T-cell (primary cell): Measurements from ENCODE around the gene SCP2D1. TPM values are rescaled to one million over a fixed set of nuclear protein-coding genes. Genes with fewer than 3 reads are reported as not detected.

Source experiments
- ATAC-seq, 4 experiments: fragments of 200-7000 bp in 3 of 4; fragments of 150-1000 bp in 1 of 4; cut with Tn5 transposase; replicated peaks in 1 of 4; 1 replicate in 3 of 4; 2 replicates in 1 of 4; pipeline ENCODE4 v1.10.0; 2021; ENCODE audit warnings: moderate library complexity in 3 of 4, mild to moderate bottlenecking in 2 of 4, moderate number of reproducible peaks in 1 of 4
- CTCF ChIA-PET, 2 donors: fragments of 300-600 bp; sonication (Branson Sonifier 250); formaldehyde crosslinking; loops; one replicate each; lab custom pipeline; 2022; ENCODE audit warnings: antibody characterized with exemption in 2 of 2; lab: Charles Lee
- POLR2A ChIA-PET, 2 donors: fragments of 300-600 bp; sonication (Branson Sonifier 250); formaldehyde crosslinking; loops; one replicate each; lab custom pipeline; 2022; ENCODE audit warnings: antibody characterized with exemption in 2 of 2; lab: Charles Lee
- DNase-seq, 35 experiments: peaks; one replicate each; pipeline versions ENCODE4 v3.0.0 to v3.0.0-alpha.2; 2013 to 2023
- H3K27ac ChIP-seq: one replicate; pipeline ENCODE4 v1.5.1; 2013; ENCODE audit warnings: low read length
- H3K27me3 ChIP-seq, 2 experiments: replicated peaks in 1 of 2; 1 replicate in 1 of 2; 2 replicates in 1 of 2; pipeline versions ENCODE4 v1.6.1 to v1.7.0; 2013; ENCODE audit warnings: low read length in 1 of 2, mixed read lengths in 1 of 2; ENCODE audit not compliant: control insufficient read depth in 2 of 2, insufficient read depth in 2 of 2; ENCODE audit errors: extremely low read depth in 1 of 2
- H3K36me3 ChIP-seq, 2 donors: 1 replicate in 1 of 2; 2 replicates in 1 of 2; pipeline versions ENCODE4 v1.6.1 to v1.7.0; 2013; ENCODE audit warnings: low read length in 1 of 2; ENCODE audit not compliant: control insufficient read depth in 2 of 2, insufficient read depth in 1 of 2; ENCODE audit errors: extremely low read depth in 1 of 2
- H3K4me1 ChIP-seq, 2 experiments: 1 replicate in 1 of 2; 2 replicates in 1 of 2; pipeline versions ENCODE4 v1.6.1 to v1.7.0; 2013; ENCODE audit warnings: low read length in 2 of 2, mixed read lengths in 1 of 2; ENCODE audit not compliant: insufficient read depth in 2 of 2, control insufficient read depth in 1 of 2; ENCODE audit errors: extremely low read depth in 1 of 2
- H3K4me3 ChIP-seq, 2 donors: 1 replicate in 1 of 2; 2 replicates in 1 of 2; pipeline versions ENCODE4 v1.5.1 to v1.7.0; 2013; ENCODE audit warnings: mild to moderate bottlenecking in 2 of 2, low read length in 1 of 2, moderate library complexity in 1 of 2; ENCODE audit not compliant: control insufficient read depth in 1 of 2; ENCODE audit errors: extremely low read depth in 1 of 2
- H3K9me3 ChIP-seq: 2 replicates; pipeline ENCODE4 v1.7.0; 2013
- H3K27ac Mint-ChIP-seq, 2 donors: one replicate each; pipeline ENCODE4 v1.8.0; 2020 to 2021; ENCODE audit warnings: mild to moderate bottlenecking in 2 of 2, mixed read lengths in 2 of 2
- H3K27me3 Mint-ChIP-seq, 2 donors: one replicate each; pipeline ENCODE4 v1.8.0; 2021 to 2022; ENCODE audit warnings: mixed read lengths in 2 of 2
- H3K36me3 Mint-ChIP-seq: one replicate; pipeline ENCODE4 v1.8.0; 2021; ENCODE audit warnings: mixed read lengths
- H3K4me1 Mint-ChIP-seq, 3 donors: one replicate each; pipeline ENCODE4 v1.8.0; 2020 to 2022; ENCODE audit warnings: mixed read lengths in 3 of 3, mild to moderate bottlenecking in 1 of 3
- H3K4me3 Mint-ChIP-seq, 3 donors: one replicate each; pipeline ENCODE4 v1.8.0; 2020 to 2022; ENCODE audit warnings: mild to moderate bottlenecking in 3 of 3, mixed read lengths in 3 of 3, moderate library complexity in 3 of 3
- H3K9me3 Mint-ChIP-seq, 3 donors: one replicate each; pipeline ENCODE4 v1.8.0; 2020 to 2022; ENCODE audit warnings: mixed read lengths in 3 of 3
- WGBS: methylation state at CpG from one replicate; pipeline ENCODE4 v1.1.5; 2013; ENCODE audit warnings: missing lambda C conversion rate; ENCODE audit not compliant: insufficient coverage; 5-methylcytosine and 5-hydroxymethylcytosine counted together
- total RNA-seq, 35 experiments: library from RNA in 6 of 35; stranded (reverse) in 6 of 35; fragments of 120-200 nt in 1 of 35; gene quantifications; one replicate each; pipeline versions ENCODE4 v1.2.1 to v1.2.4 and lab custom pipeline; 2013 to 2026

Gene SCP2D1
- total RNA-seq, 5 donors from 2014 or later (not counting 1 experiment from before 2014, with no cell fraction given), result not detected

- peaks cover 2% of the 10 kb centered on the region for H3K36me3 Mint-ChIP-seq
- DNase-seq (peak; percentile 66 to 98 (median 88)), ATAC-seq (peak; percentile 94 to 99 (median 97))
- Histone ChIP-seq H3K27me3 (peaks cover 2 to 4% of the 10 kb centered on the region in 2 experiments), H3K4me1 (peaks cover 7 to 11% of the 10 kb centered on the region in 2 experiments), H3K9me3 (no peaks in the 10 kb centered on the region), H3K4me3 (peak overlapping the region; percentile 77 to 83), H3K36me3 (no peaks in the 10 kb centered on the region), H3K27ac (peak overlapping the region; percentile 95)
- WGBS, result 2% methylated on average over 24 of the region's 29 CpGs
- CTCF ChIA-PET, result interaction anchor here (0.7 to 1.6 kb wide), 3 partner anchors 10 to 287 kb away, joined by 3 to 4 read pairs (median 3); no protein-coding TSS in a partner anchor
- peaks cover 3 to 8% (median 5%) of the 10 kb centered on the region in 3 donors for H3K9me3 Mint-ChIP-seq
- peak overlapping the region; percentile 93 to 95 (median 94) for H3K4me3 Mint-ChIP-seq
- peaks cover 21 to 25% of the 10 kb centered on the region in 2 donors for H3K27me3 Mint-ChIP-seq
- POLR2A ChIA-PET, result interaction anchor here in 1 of 2 donors (0.6 to 1.3 kb wide), 6 partner anchors 8 to 506 kb away, joined by 3 to 4 read pairs (median 4); partner anchors contain the start of gene ZNF133
- H3K4me1 Mint-ChIP-seq, result peaks cover 13 to 19% (median 15%) of the 10 kb centered on the region in 3 donors
- H3K27ac Mint-ChIP-seq, result peak overlapping the region; percentile 97 to 99
Observed at GRCh38 chr20:18793625-18794427, 19.8 kb upstream of the SCP2D1 start.

DNA sequence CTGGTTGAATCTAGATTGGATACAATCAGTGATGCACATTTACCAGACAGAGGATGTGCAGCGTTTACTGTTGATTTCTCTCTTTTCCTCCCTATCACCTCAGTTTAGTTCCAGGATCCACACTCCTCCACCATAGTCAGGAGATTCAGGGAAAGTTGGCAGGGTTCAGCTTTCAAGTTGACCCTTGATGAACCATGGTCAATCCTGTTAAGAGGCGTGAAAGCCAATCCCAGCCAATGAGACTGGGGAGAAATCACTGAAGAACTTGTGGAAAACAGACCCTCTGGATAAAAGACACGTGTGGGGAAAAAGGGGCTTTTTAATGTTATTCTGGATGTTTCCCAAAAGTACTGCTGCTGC lies 19.2 kb upstream of the SCP2D1 start:
- peaks cover 2% of the 10 kb centered on the region for H3K36me3 Mint-ChIP-seq
- Histone ChIP-seq H3K36me3 (no peaks in the 10 kb centered on the region), H3K9me3 (no peaks in the 10 kb centered on the region), H3K4me3 (peak overlapping the region; percentile 77 to 83), H3K27me3 (peaks cover 2 to 4% of the 10 kb centered on the region in 2 experiments), H3K4me1 (peaks cover 7 to 11% of the 10 kb centered on the region in 2 experiments), H3K27ac (peak overlapping the region; percentile 95)
- H3K27me3 Mint-ChIP-seq, result peaks cover 23% of the 10 kb centered on the region in 2 donors
- peak overlapping the region; percentile 97 to 99 for H3K27ac Mint-ChIP-seq
- DNase-seq (peak in 1 of 35 experiments; percentile 8), ATAC-seq (peak in 3 of 4 experiments; percentile 11 to 18 (median 13))
- peaks cover 3 to 8% (median 5%) of the 10 kb centered on the region in 3 donors for H3K9me3 Mint-ChIP-seq
- ChIA-PET CTCF (interaction anchor here (0.7 to 1.6 kb wide), 3 partner anchors 9 to 287 kb away, joined by 3 to 4 read pairs (median 3); no protein-coding TSS in a partner anchor), POLR2A (interaction anchor here in 1 of 2 donors (0.6 to 1.3 kb wide), 2 partner anchors 227 to 287 kb away, joined by 3 to 4 read pairs; no protein-coding TSS in a partner anchor)
- H3K4me1 Mint-ChIP-seq, result peaks cover 13 to 19% (median 15%) of the 10 kb centered on the region in 3 donors
- WGBS, result 79% methylated on average over 2 of the region's 3 CpGs
- peak overlapping the region; percentile 93 to 95 (median 94) for H3K4me3 Mint-ChIP-seq

- peaks cover 13 to 19% (median 15%) of the 10 kb centered on the region in 3 donors for H3K4me1 Mint-ChIP-seq
- ChIA-PET CTCF (no interaction called here), POLR2A (no interaction called here)
- H3K9me3 ChIP-seq, result no peaks in the 10 kb centered on the region
- peaks cover 3 to 8% (median 5%) of the 10 kb centered on the region in 3 donors for H3K9me3 Mint-ChIP-seq
- H3K27ac Mint-ChIP-seq, result peak overlapping the region in 1 of 2 donors; percentile 30
- H3K4me1 ChIP-seq, result peaks cover 7 to 11% of the 10 kb centered on the region in 2 experiments
- no peak for ATAC-seq
- no peak overlapping the region for H3K27ac ChIP-seq
- no peak for DNase-seq
- peaks cover 2 to 4% of the 10 kb centered on the region in 2 experiments for H3K27me3 ChIP-seq
- H3K27me3 Mint-ChIP-seq, result peaks cover 13 to 16% of the 10 kb centered on the region in 2 donors
- no CpG with 5 or more reads among the region's 4 CpGs for WGBS
- no peaks in the 10 kb centered on the region for H3K36me3 ChIP-seq
- peak overlapping the region; percentile 93 to 95 (median 94) for H3K4me3 Mint-ChIP-seq
- H3K4me3 ChIP-seq, result no peak overlapping the region
- peaks cover 2% of the 10 kb centered on the region for H3K36me3 Mint-ChIP-seq
Observed at GRCh38 chr20:18795366-18795765, 18.2 kb upstream of the SCP2D1 start.

GRCh38 chr20:18796282-18796833 lies 17.2 kb upstream of the SCP2D1 start:
- no peak for DNase-seq
- CTCF ChIA-PET, result no interaction called here
- H3K36me3 Mint-ChIP-seq, result peaks cover 2% of the 10 kb centered on the region
- POLR2A ChIA-PET, result no interaction called here
- Histone ChIP-seq H3K27me3 (peaks cover 0 to 4% of the 10 kb centered on the region in 2 experiments), H3K27ac (no peak overlapping the region), H3K9me3 (no peaks in the 10 kb centered on the region), H3K4me3 (no peak overlapping the region), H3K4me1 (peaks cover 7 to 11% of the 10 kb centered on the region in 2 experiments), H3K36me3 (no peaks in the 10 kb centered on the region)
- no peak overlapping the region for H3K4me3 Mint-ChIP-seq
- 100% methylated on average over 1 of the region's 2 CpGs for WGBS
- peaks cover 3 to 8% (median 5%) of the 10 kb centered on the region in 3 donors for H3K9me3 Mint-ChIP-seq
- no peak overlapping the region for H3K27ac Mint-ChIP-seq
- H3K4me1 Mint-ChIP-seq, result peaks cover 13 to 19% (median 15%) of the 10 kb centered on the region in 3 donors
- ATAC-seq, result no peak
- H3K27me3 Mint-ChIP-seq, result peaks cover 8 to 10% of the 10 kb centered on the region in 2 donors

GRCh38 chr20:18801516-18801915 lies 12.1 kb upstream of the SCP2D1 start:
- ATAC-seq, result no peak
- WGBS, result 63% methylated on average over 1 of the region's 2 CpGs
- CTCF ChIA-PET, result no interaction called here
- Histone ChIP-seq H3K4me3 (no peak overlapping the region), H3K4me1 (peaks cover 0 to 9% of the 10 kb centered on the region in 2 experiments), H3K9me3 (no peaks in the 10 kb centered on the region), H3K27ac (no peak overlapping the region), H3K36me3 (no peaks in the 10 kb centered on the region), H3K27me3 (peaks cover 0 to 9% of the 10 kb centered on the region in 2 experiments)
- no peak for DNase-seq
- Mint-ChIP-seq H3K27ac (no peak overlapping the region), H3K4me1 (peaks cover 9 to 13% (median 11%) of the 10 kb centered on the region in 3 donors), H3K9me3 (peaks cover 0 to 4% (median 1%) of the 10 kb centered on the region in 3 donors), H3K36me3 (peaks cover under 1% of the 10 kb centered on the region), H3K27me3 (peaks cover 10 to 20% of the 10 kb centered on the region in 2 donors), H3K4me3 (no peak overlapping the region)
- POLR2A ChIA-PET, result no interaction called here
